ENCODE results near the gene TPRG1L.

Gene TPRG1L

DNA sequence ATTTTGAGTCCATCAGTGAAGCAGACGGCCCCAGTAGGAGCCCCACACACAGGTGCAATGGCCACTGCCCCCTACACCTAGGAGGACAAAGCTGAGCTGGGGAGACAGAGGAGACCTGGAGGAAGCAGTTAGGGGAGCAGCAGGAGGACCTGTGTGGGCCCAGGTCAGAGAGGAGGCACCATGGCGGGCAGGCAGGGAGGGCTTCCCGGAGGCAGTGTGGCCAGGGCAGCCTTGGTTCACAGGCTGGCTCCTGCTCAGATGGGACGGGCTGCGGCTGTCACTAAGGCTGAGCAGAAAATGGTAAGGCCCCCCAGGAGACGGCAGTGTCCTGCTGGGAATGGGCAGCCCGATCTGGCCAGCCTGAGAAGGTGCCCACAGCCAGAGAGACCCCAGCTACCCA lies 28.9 kb upstream of the TPRG1L start:
- no peak overlapping the region for H2AFZ ChIP-seq (ENCODE audit: low read depth)
- no peak overlapping the region for H3K4me2 ChIP-seq
- H3K79me2 ChIP-seq (ENCODE audit: insufficient read depth, low read depth): no peaks in the 10 kb centered on the region
- H3K9ac ChIP-seq: no peak overlapping the region
- no peaks in the 10 kb centered on the region for H3K36me3 ChIP-seq (ENCODE audit: insufficient read depth)
- H3K4me1 ChIP-seq (ENCODE audit: low read depth, poor library complexity, severe bottlenecking): no peaks in the 10 kb centered on the region
- no peak overlapping the region for H3K27ac ChIP-seq
- H4K20me1 ChIP-seq (ENCODE audit: insufficient read depth): no peaks in the 10 kb centered on the region
- TF ChIP-seq, protein P1, sequence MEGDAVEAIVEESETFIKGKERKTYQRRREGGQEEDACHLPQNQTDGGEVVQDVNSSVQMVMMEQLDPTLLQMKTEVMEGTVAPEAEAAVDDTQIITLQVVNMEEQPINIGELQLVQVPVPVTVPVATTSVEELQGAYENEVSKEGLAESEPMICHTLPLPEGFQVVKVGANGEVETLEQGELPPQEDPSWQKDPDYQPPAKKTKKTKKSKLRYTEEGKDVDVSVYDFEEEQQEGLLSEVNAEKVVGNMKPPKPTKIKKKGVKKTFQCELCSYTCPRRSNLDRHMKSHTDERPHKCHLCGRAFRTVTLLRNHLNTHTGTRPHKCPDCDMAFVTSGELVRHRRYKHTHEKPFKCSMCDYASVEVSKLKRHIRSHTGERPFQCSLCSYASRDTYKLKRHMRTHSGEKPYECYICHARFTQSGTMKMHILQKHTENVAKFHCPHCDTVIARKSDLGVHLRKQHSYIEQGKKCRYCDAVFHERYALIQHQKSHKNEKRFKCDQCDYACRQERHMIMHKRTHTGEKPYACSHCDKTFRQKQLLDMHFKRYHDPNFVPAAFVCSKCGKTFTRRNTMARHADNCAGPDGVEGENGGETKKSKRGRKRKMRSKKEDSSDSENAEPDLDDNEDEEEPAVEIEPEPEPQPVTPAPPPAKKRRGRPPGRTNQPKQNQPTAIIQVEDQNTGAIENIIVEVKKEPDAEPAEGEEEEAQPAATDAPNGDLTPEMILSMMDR (conservative IDR thresholded peaks at IDR 0.05; ENCODE audit: low read depth, low read length): no peak
- H3K4me3 ChIP-seq (IDR thresholded peaks at IDR 0.05; ENCODE audit: insufficient read depth, low read depth, low read length): no peak overlapping the region
- H3K27me3 ChIP-seq (ENCODE audit: insufficient read depth, low read depth): peaks cover 89% of the 10 kb centered on the region

DNA sequence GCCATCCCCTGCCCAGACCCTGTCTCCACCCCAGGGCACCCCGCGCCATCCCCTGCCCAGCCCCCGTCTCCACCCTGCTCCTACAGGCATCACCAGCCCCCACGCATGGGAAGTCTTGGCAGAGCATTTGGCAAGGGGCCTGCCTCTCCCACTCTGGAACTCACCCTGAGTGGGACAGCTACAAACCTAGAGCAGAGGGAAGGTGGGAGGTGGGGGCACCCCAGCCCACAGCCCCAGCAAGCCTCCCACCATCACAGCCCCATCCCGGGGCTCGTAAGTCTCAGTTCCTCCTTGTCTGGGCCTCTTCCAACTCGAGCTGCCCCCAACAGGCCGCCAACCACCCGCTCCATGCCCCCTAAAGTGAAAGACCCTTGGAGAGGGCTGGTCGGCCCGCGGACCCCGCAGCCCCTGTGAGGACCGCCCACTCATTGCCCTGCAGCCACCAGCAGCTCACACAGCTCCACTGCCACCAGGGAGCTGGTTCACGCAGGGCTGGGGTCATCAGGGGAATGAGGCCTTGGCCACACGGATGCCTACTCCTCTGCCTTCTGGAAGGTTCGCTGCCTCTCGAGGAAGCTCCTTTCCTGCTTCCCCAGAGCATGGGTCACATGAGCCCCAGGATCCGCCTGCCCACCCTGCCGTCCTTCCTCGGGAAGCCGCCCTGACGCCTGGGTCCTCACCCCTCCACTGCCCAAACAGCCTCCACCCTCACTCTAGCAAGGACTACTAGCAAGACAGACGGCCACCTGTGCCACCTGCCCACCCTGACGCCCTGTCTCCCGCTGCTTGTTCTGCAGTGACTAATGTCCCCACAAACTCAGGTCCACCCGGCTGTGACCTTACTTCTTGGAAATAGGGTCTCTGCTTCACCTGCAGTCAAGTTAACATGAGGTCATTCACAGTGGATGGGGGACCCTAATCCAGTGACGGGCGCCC lies 27.9 kb upstream of the TPRG1L start:
- H3K36me3 ChIP-seq (ENCODE audit: insufficient read depth): no peaks in the 10 kb centered on the region
- H3K4me2 ChIP-seq: no peak overlapping the region
- H3K79me2 ChIP-seq (ENCODE audit: insufficient read depth, low read depth): no peaks in the 10 kb centered on the region
- no peak overlapping the region for H3K27ac ChIP-seq
- H3K4me1 ChIP-seq (ENCODE audit: low read depth, poor library complexity, severe bottlenecking): no peaks in the 10 kb centered on the region
- no peaks in the 10 kb centered on the region for H4K20me1 ChIP-seq (ENCODE audit: insufficient read depth)
- no peak overlapping the region for H3K9ac ChIP-seq
- no peak overlapping the region for H2AFZ ChIP-seq (ENCODE audit: low read depth)
- no peak overlapping the region for H3K4me3 ChIP-seq (IDR thresholded peaks at IDR 0.05; ENCODE audit: insufficient read depth, low read depth, low read length)
- TF ChIP-seq, protein P1 (conservative IDR thresholded peaks at IDR 0.05; ENCODE audit: low read depth, low read length): no peak
- H3K27me3 ChIP-seq (ENCODE audit: insufficient read depth, low read depth): peaks cover 91% of the 10 kb centered on the region

GRCh38 chr1:3597599-3597964 lies 27.2 kb upstream of the TPRG1L start:
- no peak overlapping the region for H3K27ac ChIP-seq
- H2AFZ ChIP-seq (ENCODE audit: low read depth): no peak overlapping the region
- no peak overlapping the region for H3K4me3 ChIP-seq (IDR thresholded peaks at IDR 0.05; ENCODE audit: insufficient read depth, low read depth, low read length)
- H3K4me2 ChIP-seq: no peak overlapping the region
- peaks cover 91% of the 10 kb centered on the region for H3K27me3 ChIP-seq (ENCODE audit: insufficient read depth, low read depth)
- no peak overlapping the region for H3K9ac ChIP-seq
- TF ChIP-seq, protein P1 (conservative IDR thresholded peaks at IDR 0.05; ENCODE audit: low read depth, low read length): no peak
- no peaks in the 10 kb centered on the region for H4K20me1 ChIP-seq (ENCODE audit: insufficient read depth)
- H3K79me2 ChIP-seq (ENCODE audit: insufficient read depth, low read depth): no peaks in the 10 kb centered on the region
- H3K4me1 ChIP-seq (ENCODE audit: low read depth, poor library complexity, severe bottlenecking): no peaks in the 10 kb centered on the region
- no peaks in the 10 kb centered on the region for H3K36me3 ChIP-seq (ENCODE audit: insufficient read depth)

- H3K4me2 ChIP-seq: no peak overlapping the region
These were observed 26.7 kb upstream of the TPRG1L start for GRCh38 chr1:3598051-3598491.

More at GRCh38 chr1:3598051-3598491, 26.7 kb upstream of the TPRG1L start:
- Histone ChIP-seq H3K4me3 (IDR thresholded peaks at IDR 0.05; ENCODE audit: insufficient read depth, low read depth, low read length) (no peak overlapping the region), H3K79me2 (ENCODE audit: insufficient read depth, low read depth) (no peaks in the 10 kb centered on the region), H3K27me3 (ENCODE audit: insufficient read depth, low read depth) (peaks cover 92% of the 10 kb centered on the region), H4K20me1 (ENCODE audit: insufficient read depth) (no peaks in the 10 kb centered on the region), H3K27ac (no peak overlapping the region), H2AFZ (ENCODE audit: low read depth) (no peak overlapping the region), H3K36me3 (ENCODE audit: insufficient read depth) (no peaks in the 10 kb centered on the region), H3K4me1 (ENCODE audit: low read depth, poor library complexity, severe bottlenecking) (no peaks in the 10 kb centered on the region), H3K9ac (no peak overlapping the region)
- TF ChIP-seq, protein P1 (conservative IDR thresholded peaks at IDR 0.05; ENCODE audit: low read depth, low read length): no peak
